Activated CD4-positive, alpha-beta memory T cell treated with anti-CD3 and anti-CD28 coated beads for 36 hours (primary cell): ENCODE measurements around the gene RNF31. TPM values are rescaled to one million over a fixed set of nuclear protein-coding genes. Genes with fewer than 3 reads are reported as not detected.

ENCODE experiments used
- CTCF ChIA-PET: fragments of 350-600 bp; sonication (Branson Sonifier 250); formaldehyde crosslinking; loops from one replicate; lab custom pipeline; 2021; ENCODE audit warnings: antibody characterized with exemption, inconsistent platforms; lab: Charles Lee
- POLR2A ChIA-PET: fragments of 350-600 bp; sonication (Branson Sonifier 250); formaldehyde crosslinking; loops from one replicate; lab custom pipeline; 2021; ENCODE audit warnings: antibody characterized with exemption; lab: Charles Lee
- DNase-seq: peaks from one replicate; pipeline ENCODE4 v3.0.0-alpha.2; 2020
- H3K27ac Mint-ChIP-seq: one replicate; pipeline ENCODE4 v1.8.0; 2021; ENCODE audit warnings: mixed read lengths
- H3K27me3 Mint-ChIP-seq: one replicate; pipeline ENCODE4 v1.8.0; 2021; ENCODE audit warnings: mixed read lengths
- H3K36me3 Mint-ChIP-seq: one replicate; pipeline ENCODE4 v1.8.0; 2021; ENCODE audit warnings: mixed read lengths
- H3K4me1 Mint-ChIP-seq: one replicate; pipeline ENCODE4 v1.8.0; 2021; ENCODE audit warnings: low read depth, mixed read lengths
- H3K4me3 Mint-ChIP-seq: one replicate; pipeline ENCODE4 v1.8.0; 2021; ENCODE audit warnings: mild to moderate bottlenecking, mixed read lengths
- H3K9me3 Mint-ChIP-seq: one replicate; pipeline ENCODE4 v1.8.0; 2021; ENCODE audit warnings: mixed read lengths
- intact Hi-C: fragments of 100-400 bp; cut with micrococcal nuclease; formaldehyde crosslinking; loops from one replicate; pipeline ENCODE4 v1.15.1; 2023
- total RNA-seq, 2 experiments: library from RNA; stranded (reverse); gene quantifications; one replicate each; pipeline ENCODE4 v1.2.3, GENCODE V29; 2021

RNF31 gene
- total RNA-seq, 2 experiments from 2014 or later = 75.5 to 80.4 TPM

- ChIA-PET CTCF (interaction anchor here (0.7 to 11.2 kb wide), 37 partner anchors 8 to 441 kb away, joined by 3 to 261 read pairs (median 5); partner anchors contain the start of genes CARMIL3, DHRS4L2, EMC9 and IPO4), POLR2A (interaction anchor here (0.5 to 5.6 kb wide), 10 partner anchors 11 to 1726 kb away, joined by 3 to 41 read pairs (median 4); partner anchors contain the start of genes CARMIL3, EMC9, IRF9 and PCK2)
- peaks cover 22% of the 10 kb centered on the region for H3K4me1 Mint-ChIP-seq
- peaks cover 15% of the 10 kb centered on the region for H3K36me3 Mint-ChIP-seq
- H3K9me3 Mint-ChIP-seq = no peaks in the 10 kb centered on the region
- no peak for DNase-seq
- H3K27ac Mint-ChIP-seq = peak overlapping the region; percentile 91
- no peaks in the 10 kb centered on the region for H3K27me3 Mint-ChIP-seq
- H3K4me3 Mint-ChIP-seq = peak overlapping the region; percentile 11
- intact Hi-C loops = loop anchor here (1.0 kb wide), 2 partner anchors 13 to 55 kb away; no protein-coding TSS in a partner anchor
Observed at GRCh38 chr14:24108336-24108874, 38.9 kb upstream of the RNF31 start.

- no peak for DNase-seq
- no peak overlapping the region for H3K27ac Mint-ChIP-seq
- intact Hi-C loops = no loop called here
- no peaks in the 10 kb centered on the region for H3K9me3 Mint-ChIP-seq
- H3K36me3 Mint-ChIP-seq = peaks cover 4% of the 10 kb centered on the region
- POLR2A ChIA-PET = interaction anchor here (0.6 to 5.6 kb wide), 8 partner anchors 15 to 1370 kb away, joined by 3 to 41 read pairs (median 5); partner anchors contain the start of genes IRF9, PCK2 and PSME1
- no peaks in the 10 kb centered on the region for H3K27me3 Mint-ChIP-seq
- CTCF ChIA-PET = interaction anchor here (0.6 to 11.2 kb wide), 18 partner anchors 10 to 154 kb away, joined by 3 to 261 read pairs (median 7); partner anchors contain the start of genes CPNE6, DHRS4L2, EMC9 and IRF9
- peaks cover 22% of the 10 kb centered on the region for H3K4me1 Mint-ChIP-seq
- H3K4me3 Mint-ChIP-seq = no peak overlapping the region
Observed at GRCh38 chr14:24110060-24110459, 37.2 kb upstream of the RNF31 start.

- H3K4me3 Mint-ChIP-seq = no peak overlapping the region
- ChIA-PET POLR2A (interaction anchor here (1.1 to 5.6 kb wide), 6 partner anchors 16 to 52 kb away, joined by 3 to 41 read pairs (median 5); partner anchors contain the start of genes IRF9, PCK2 and PSME1), CTCF (interaction anchor here (0.5 to 11.2 kb wide), 17 partner anchors 10 to 164 kb away, joined by 3 to 261 read pairs (median 5); partner anchors contain the start of genes DHRS4L2, EMC9, IRF9 and MDP1)
- H3K9me3 Mint-ChIP-seq = no peaks in the 10 kb centered on the region
- intact Hi-C loops = no loop called here
- H3K27ac Mint-ChIP-seq = peak overlapping the region; percentile 20
- peaks cover 7% of the 10 kb centered on the region for H3K36me3 Mint-ChIP-seq
- DNase-seq = no peak
- H3K4me1 Mint-ChIP-seq = peaks cover 25% of the 10 kb centered on the region
- no peaks in the 10 kb centered on the region for H3K27me3 Mint-ChIP-seq
Observed at GRCh38 chr14:24110523-24110922, 36.8 kb upstream of the RNF31 start.

GRCh38 chr14:24113379-24113800, 33.9 kb upstream of the RNF31 start:
- H3K4me3 Mint-ChIP-seq = peak overlapping the region; percentile 95
- CTCF ChIA-PET = interaction anchor here (1.4 to 4.6 kb wide), 9 partner anchors 18 to 220 kb away, joined by 3 to 33 read pairs (median 10); partner anchors contain the start of genes CIDEB, EMC9, IRF9 and MDP1
- H3K9me3 Mint-ChIP-seq = no peaks in the 10 kb centered on the region
- no peaks in the 10 kb centered on the region for H3K27me3 Mint-ChIP-seq
- H3K4me1 Mint-ChIP-seq = peaks cover 36% of the 10 kb centered on the region
- H3K36me3 Mint-ChIP-seq = peaks cover 21% of the 10 kb centered on the region
- POLR2A ChIA-PET = interaction anchor here (1.0 to 6.6 kb wide), 11 partner anchors 13 to 316 kb away, joined by 3 to 73 read pairs (median 27); partner anchors contain the start of genes CBLN3, EMC9, IRF9 and KHNYN
- H3K27ac Mint-ChIP-seq = peak overlapping the region; percentile 100
- no peak for DNase-seq
- intact Hi-C loops = no loop called here

GRCh38 chr14:24113801-24114531, 33.3 kb upstream of the RNF31 start:
- intact Hi-C loops = loop anchor here (1.0 to 2.0 kb wide), 10 partner anchors 20 to 793 kb away; partner anchors contain the start of genes CARMIL3, CHMP4A, EMC9 and IPO4
- peak overlapping the region; percentile 100 for H3K27ac Mint-ChIP-seq
- H3K9me3 Mint-ChIP-seq = no peaks in the 10 kb centered on the region
- H3K4me3 Mint-ChIP-seq = peak overlapping the region; percentile 95
- no peaks in the 10 kb centered on the region for H3K27me3 Mint-ChIP-seq
- ChIA-PET POLR2A (interaction anchor here (1.0 to 6.6 kb wide), 20 partner anchors 11 to 793 kb away, joined by 3 to 73 read pairs (median 8); partner anchors contain the start of genes CARMIL3, CBLN3, CHMP4A and CIDEB), CTCF (interaction anchor here (0.7 to 4.6 kb wide), 15 partner anchors 19 to 1105 kb away, joined by 3 to 33 read pairs (median 7); partner anchors contain the start of genes CIDEB, DHRS4L2, EMC9 and IRF9)
- peaks cover 30% of the 10 kb centered on the region for H3K4me1 Mint-ChIP-seq
- H3K36me3 Mint-ChIP-seq = peaks cover 26% of the 10 kb centered on the region
- DNase-seq = peak; percentile 93

- H3K9me3 Mint-ChIP-seq = no peaks in the 10 kb centered on the region
- peaks cover 24% of the 10 kb centered on the region for H3K4me1 Mint-ChIP-seq
- peaks cover 33% of the 10 kb centered on the region for H3K36me3 Mint-ChIP-seq
- H3K27ac Mint-ChIP-seq = peak within 1 kb of the TSS; percentile 100
- intact Hi-C loops = loop anchor here (1.0 to 2.0 kb wide), 13 partner anchors 20 to 793 kb away; partner anchors contain the start of genes CARMIL3, CHMP4A, EMC9 and GMPR2
- DNase-seq = peak; percentile 99
- ChIA-PET POLR2A (interaction anchor here (1.0 to 6.6 kb wide), 21 partner anchors 8 to 794 kb away, joined by 3 to 73 read pairs (median 7); partner anchors contain the start of genes CARMIL3, CBLN3, CHMP4A and CIDEB), CTCF (interaction anchor here (0.7 to 4.6 kb wide), 18 partner anchors 17 to 1106 kb away, joined by 3 to 33 read pairs (median 4); partner anchors contain the start of genes CIDEB, DHRS4L2, EMC9 and IRF9)
- H3K27me3 Mint-ChIP-seq = no peaks in the 10 kb centered on the region
- peak within 1 kb of the TSS; percentile 95 for H3K4me3 Mint-ChIP-seq
Observed at GRCh38 chr14:24114532-24115421, 32.5 kb upstream of the RNF31 start, which contains the start of the genes DCAF11 and NRL. Gene DCAF11 (plus strand): TSS chr14:24114777. CDS start chr14:24115595, 818 bp downstream. Gene NRL (minus strand): TSS chr14:24114949. CDS start chr14:24082848, 32,101 bp downstream.

GRCh38 chr14:24115422-24116127, 31.7 kb upstream of the RNF31 start:
- intact Hi-C loops = loop anchor here (1.0 to 2.0 kb wide), 5 partner anchors 21 to 646 kb away; partner anchors contain the start of genes CARMIL3, GMPR2, IPO4 and NEDD8
- Mint-ChIP-seq H3K27ac (peak overlapping the region; percentile 100), H3K4me1 (peaks cover 22% of the 10 kb centered on the region), H3K4me3 (peak overlapping the region; percentile 95), H3K9me3 (no peaks in the 10 kb centered on the region), H3K36me3 (peaks cover 36% of the 10 kb centered on the region), H3K27me3 (no peaks in the 10 kb centered on the region)
- POLR2A ChIA-PET = interaction anchor here (1.2 to 6.6 kb wide), 14 partner anchors 9 to 158 kb away, joined by 4 to 73 read pairs (median 15); partner anchors contain the start of genes CHMP4A, EMC9, IRF9 and PCK2
- DNase-seq = peak; percentile 26
- CTCF ChIA-PET = interaction anchor here (0.7 to 4.6 kb wide), 17 partner anchors 7 to 218 kb away, joined by 3 to 33 read pairs (median 7); partner anchors contain the start of genes CIDEB, EMC9, IRF9 and PCK2

- CTCF ChIA-PET = interaction anchor here (0.7 to 4.6 kb wide), 11 partner anchors 8 to 217 kb away, joined by 3 to 33 read pairs (median 5); partner anchors contain the start of genes EMC9, IRF9, PCK2 and PSME2
- peak overlapping the region; percentile 100 for H3K27ac Mint-ChIP-seq
Observed at GRCh38 chr14:24116128-24116814, 31.0 kb upstream of the RNF31 start.

GRCh38 chr14:24117179-24117578, 30.1 kb upstream of the RNF31 start:
- H3K4me3 Mint-ChIP-seq = no peak overlapping the region
- H3K9me3 Mint-ChIP-seq = no peaks in the 10 kb centered on the region
- DNase-seq = no peak
- peaks cover 40% of the 10 kb centered on the region for H3K36me3 Mint-ChIP-seq
- H3K27ac Mint-ChIP-seq = no peak overlapping the region
- H3K27me3 Mint-ChIP-seq = no peaks in the 10 kb centered on the region
- peaks cover 20% of the 10 kb centered on the region for H3K4me1 Mint-ChIP-seq
- ChIA-PET CTCF (interaction anchor here (0.8 to 4.6 kb wide), 4 partner anchors 9 to 89 kb away, joined by 3 to 33 read pairs (median 6); partner anchors contain the start of gene IRF9), POLR2A (interaction anchor here (0.6 to 6.6 kb wide), 4 partner anchors 9 to 163 kb away, joined by 3 to 73 read pairs (median 16); partner anchors contain the start of gene PSME1)
- intact Hi-C loops = no loop called here

More at GRCh38 chr14:24116128-24116814, 31.0 kb upstream of the RNF31 start:
- Mint-ChIP-seq H3K4me3 (peak overlapping the region; percentile 95), H3K4me1 (peaks cover 20% of the 10 kb centered on the region), H3K9me3 (no peaks in the 10 kb centered on the region), H3K36me3 (peaks cover 38% of the 10 kb centered on the region), H3K27me3 (no peaks in the 10 kb centered on the region)
- DNase-seq = no peak
- intact Hi-C loops = no loop called here
- POLR2A ChIA-PET = interaction anchor here (0.9 to 6.6 kb wide), 7 partner anchors 10 to 158 kb away, joined by 3 to 73 read pairs (median 27); partner anchors contain the start of genes EMC9, PSME1, PSME2 and RNF31
